Lower leg skin (tissue), 3 donors: ENCODE measurements around the gene ELOVL5.

Experiments used
- CTCF ChIP-seq, 3 donors: fragments of 450-650 bp; IDR thresholded peaks; one replicate each; pipeline ENCODE4 v1.5.1; 2016; ENCODE audit warnings: antibody characterized with exemption in 3 of 3, mild to moderate bottlenecking in 3 of 3, moderate library complexity in 2 of 3
- POLR2A ChIP-seq, 2 donors: fragments of 450-650 bp; IDR thresholded peaks; one replicate each; pipeline ENCODE4 v1.6.1; 2016 to 2017; ENCODE audit warnings: antibody characterized with exemption in 2 of 2, mild to moderate bottlenecking in 1 of 2, moderate library complexity in 1 of 2

- TF ChIP-seq CTCF (IDR thresholded peaks at IDR 0.05) = no peak
- TF ChIP-seq POLR2A (IDR thresholded peaks at IDR 0.05) = no peak
Observed at GRCh38 chr6:53338304-53338703, 10.4 kb downstream of the ELOVL5 start.
